ENCODE results near the gene TMEM63B.

The TMEM63B gene

DNA sequence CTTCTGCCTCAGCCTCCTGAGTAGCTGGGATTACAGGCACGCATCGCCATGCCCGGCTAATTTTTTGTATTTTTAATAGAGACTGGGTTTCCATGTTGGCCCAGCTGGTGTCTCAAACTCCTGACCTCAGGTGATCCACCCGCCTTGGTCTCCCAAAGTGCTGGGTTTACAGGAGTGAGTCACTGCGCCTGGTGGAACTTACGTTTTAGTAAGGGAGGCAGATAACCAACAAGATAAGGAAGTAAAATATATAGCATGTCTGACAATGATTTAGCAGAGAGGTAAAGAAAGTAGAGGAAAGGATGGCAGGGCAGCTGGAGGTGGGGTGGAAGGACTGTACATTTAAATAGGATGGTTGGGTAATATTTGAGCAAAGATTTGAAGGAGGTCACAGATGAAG is 76.6 kb downstream of the TMEM63B start:
- H3K4me3 ChIP-seq (ENCODE audit: low read length, poor library complexity, severe bottlenecking), result no peak overlapping the region
- H2AFZ ChIP-seq (ENCODE audit: low read length), result no peak overlapping the region
- H3K79me2 ChIP-seq (ENCODE audit: insufficient read depth, low read length), result no peaks in the 10 kb centered on the region
- H3K9me2 ChIP-seq (replicated peaks; ENCODE audit: low read depth, low read length), result no peaks in the 10 kb centered on the region
- H3K27me3 ChIP-seq (ENCODE audit: insufficient read depth, low read length, poor library complexity, severe bottlenecking), result no peaks in the 10 kb centered on the region
- no peaks in the 10 kb centered on the region for H3K36me3 ChIP-seq (ENCODE audit: insufficient read depth, low read length)
- peaks cover 26% of the 10 kb centered on the region for H3K4me1 ChIP-seq (ENCODE audit: insufficient read depth, low read length, poor library complexity, severe bottlenecking)
- no peak overlapping the region for H3K4me2 ChIP-seq (ENCODE audit: low read depth, low read length, poor library complexity, severe bottlenecking)
- H3K9me3 ChIP-seq (ENCODE audit: insufficient read depth, low read depth, low read length), result no peaks in the 10 kb centered on the region
- H4K20me1 ChIP-seq (ENCODE audit: insufficient read depth, low read length, poor library complexity, severe bottlenecking), result no peaks in the 10 kb centered on the region
- no peak overlapping the region for H3K9ac ChIP-seq (ENCODE audit: low read depth, low read length, poor library complexity, severe bottlenecking)
- TF ChIP-seq CTCF (conservative IDR thresholded peaks at IDR 0.05; ENCODE audit: low read length), result no peak
- no peak for TF ChIP-seq EZH2phosphoT487 (IDR thresholded peaks at IDR 0.05; ENCODE audit: borderline replicate concordance)
- H3F3A ChIP-seq (ENCODE audit: low read depth), result no peaks in the 10 kb centered on the region

All from Loucy (cell line).